ENCODE data around the gene FHAD1. TPM values are rescaled to one million over a fixed set of nuclear protein-coding genes. Genes with fewer than 3 reads are reported as not detected.
A peak's percentile ranks its signal among the peaks of the same experiment; 100 is the strongest.

The FHAD1 gene
- total and polyA plus RNA-seq, 9 of the 15 experiments (the other 6 are each of a cell fraction or from before 2014, with no cell fraction given) = 0.32 to 2.1 (median 1.5) TPM; not detected in 1

- TF ChIP-seq REST (IDR thresholded peaks at IDR 0.05; ENCODE audit: borderline replicate concordance) (no peak), REST (CRISPR knock-in tag; IDR thresholded peaks at IDR 0.05; ENCODE audit: low read depth) (0 out of 2 replicates have a peak, but pooled peaks have one; percentile 26), SOX6 (IDR thresholded peaks at IDR 0.05) (peak; percentile 46; the same call in 1 of the 2 replicates), ZNF408 (CRISPR knock-in tag; IDR thresholded peaks at IDR 0.05; ENCODE audit: low read depth) (no peak), ELF1 (tag; IDR thresholded peaks at IDR 0.05) (peak; percentile 90), PTTG1 (tag; IDR thresholded peaks at IDR 0.05; ENCODE audit: low read depth) (no peak), ATF3 (IDR thresholded peaks at IDR 0.05) (peak; percentile 34; the same call in 1 of the 2 replicates), ATF3 (CRISPR knock-in tag; conservative IDR thresholded peaks at IDR 0.05) (no peak)
- TF ChIP-seq, protein P1, sequence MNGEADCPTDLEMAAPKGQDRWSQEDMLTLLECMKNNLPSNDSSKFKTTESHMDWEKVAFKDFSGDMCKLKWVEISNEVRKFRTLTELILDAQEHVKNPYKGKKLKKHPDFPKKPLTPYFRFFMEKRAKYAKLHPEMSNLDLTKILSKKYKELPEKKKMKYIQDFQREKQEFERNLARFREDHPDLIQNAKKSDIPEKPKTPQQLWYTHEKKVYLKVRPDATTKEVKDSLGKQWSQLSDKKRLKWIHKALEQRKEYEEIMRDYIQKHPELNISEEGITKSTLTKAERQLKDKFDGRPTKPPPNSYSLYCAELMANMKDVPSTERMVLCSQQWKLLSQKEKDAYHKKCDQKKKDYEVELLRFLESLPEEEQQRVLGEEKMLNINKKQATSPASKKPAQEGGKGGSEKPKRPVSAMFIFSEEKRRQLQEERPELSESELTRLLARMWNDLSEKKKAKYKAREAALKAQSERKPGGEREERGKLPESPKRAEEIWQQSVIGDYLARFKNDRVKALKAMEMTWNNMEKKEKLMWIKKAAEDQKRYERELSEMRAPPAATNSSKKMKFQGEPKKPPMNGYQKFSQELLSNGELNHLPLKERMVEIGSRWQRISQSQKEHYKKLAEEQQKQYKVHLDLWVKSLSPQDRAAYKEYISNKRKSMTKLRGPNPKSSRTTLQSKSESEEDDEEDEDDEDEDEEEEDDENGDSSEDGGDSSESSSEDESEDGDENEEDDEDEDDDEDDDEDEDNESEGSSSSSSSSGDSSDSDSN (IDR thresholded peaks at IDR 0.05; ENCODE audit: borderline replicate concordance in 1 of 2, low read depth in 2 of 2, low read length in 2 of 2) = peak in 1 of 2 experiments; percentile 38; a peak in 1 of 4 replicates
- TF ChIP-seq, protein P2, sequence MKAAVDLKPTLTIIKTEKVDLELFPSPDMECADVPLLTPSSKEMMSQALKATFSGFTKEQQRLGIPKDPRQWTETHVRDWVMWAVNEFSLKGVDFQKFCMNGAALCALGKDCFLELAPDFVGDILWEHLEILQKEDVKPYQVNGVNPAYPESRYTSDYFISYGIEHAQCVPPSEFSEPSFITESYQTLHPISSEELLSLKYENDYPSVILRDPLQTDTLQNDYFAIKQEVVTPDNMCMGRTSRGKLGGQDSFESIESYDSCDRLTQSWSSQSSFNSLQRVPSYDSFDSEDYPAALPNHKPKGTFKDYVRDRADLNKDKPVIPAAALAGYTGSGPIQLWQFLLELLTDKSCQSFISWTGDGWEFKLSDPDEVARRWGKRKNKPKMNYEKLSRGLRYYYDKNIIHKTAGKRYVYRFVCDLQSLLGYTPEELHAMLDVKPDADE (conservative IDR thresholded peaks at IDR 0.05; ENCODE audit: control insufficient read depth, low read depth, low read length) = 0 out of 2 replicates have a peak, but pooled peaks have one; percentile 11
- TF ChIP-seq, protein P3, sequence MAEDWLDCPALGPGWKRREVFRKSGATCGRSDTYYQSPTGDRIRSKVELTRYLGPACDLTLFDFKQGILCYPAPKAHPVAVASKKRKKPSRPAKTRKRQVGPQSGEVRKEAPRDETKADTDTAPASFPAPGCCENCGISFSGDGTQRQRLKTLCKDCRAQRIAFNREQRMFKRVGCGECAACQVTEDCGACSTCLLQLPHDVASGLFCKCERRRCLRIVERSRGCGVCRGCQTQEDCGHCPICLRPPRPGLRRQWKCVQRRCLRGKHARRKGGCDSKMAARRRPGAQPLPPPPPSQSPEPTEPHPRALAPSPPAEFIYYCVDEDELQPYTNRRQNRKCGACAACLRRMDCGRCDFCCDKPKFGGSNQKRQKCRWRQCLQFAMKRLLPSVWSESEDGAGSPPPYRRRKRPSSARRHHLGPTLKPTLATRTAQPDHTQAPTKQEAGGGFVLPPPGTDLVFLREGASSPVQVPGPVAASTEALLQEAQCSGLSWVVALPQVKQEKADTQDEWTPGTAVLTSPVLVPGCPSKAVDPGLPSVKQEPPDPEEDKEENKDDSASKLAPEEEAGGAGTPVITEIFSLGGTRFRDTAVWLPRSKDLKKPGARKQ (CRISPR knock-in tag; IDR thresholded peaks at IDR 0.05) = no peak
Observed at GRCh38 chr1:15409388-15410222, 162.6 kb downstream of the FHAD1 start, which contains the start of gene EFHD2 (continued).

Data from K562 (cell line).